ENCODE measurements around the gene SEC16B. TPM values are rescaled to one million over a fixed set of nuclear protein-coding genes. Genes with fewer than 3 reads are reported as not detected.

SEC16B gene
- total RNA-seq, 1 experiment from 2014 or later, result not detected

GRCh38 chr1:177975588-177976495 lies 6.0 kb upstream of the SEC16B start:
- H3K9me3 ChIP-seq (ENCODE audit: low read length), result no peaks in the 10 kb centered on the region
- no peaks in the 10 kb centered on the region for H3K27me3 ChIP-seq (ENCODE audit: low read length)
- no peak overlapping the region for H3K4me3 ChIP-seq (ENCODE audit: low read length)
- H3K4me2 ChIP-seq (ENCODE audit: low read depth, low read length, poor library complexity, severe bottlenecking), result no peak overlapping the region
- no peaks in the 10 kb centered on the region for H3K36me3 ChIP-seq (ENCODE audit: insufficient read depth, low read length)
- no peaks in the 10 kb centered on the region for H3K79me2 ChIP-seq (ENCODE audit: low read length)
- no peak overlapping the region for H2AFZ ChIP-seq (ENCODE audit: low read length)
- H3K9me2 ChIP-seq (replicated peaks; ENCODE audit: insufficient read depth, low read length), result no peaks in the 10 kb centered on the region
- no peaks in the 10 kb centered on the region for H4K20me1 ChIP-seq (ENCODE audit: insufficient read depth, low read depth, low read length)
- DNase-seq, result no peak
- no peak overlapping the region for H3K27ac ChIP-seq (ENCODE audit: low read length)
- no peak overlapping the region for H3K9ac ChIP-seq (ENCODE audit: low read length)
- H3K4me1 ChIP-seq (ENCODE audit: low read length), result no peaks in the 10 kb centered on the region

GRCh38 chr1:177973585-177973984 lies 3.7 kb upstream of the SEC16B start:
- H3K36me3 ChIP-seq (ENCODE audit: insufficient read depth, low read length), result no peaks in the 10 kb centered on the region
- H3K4me3 ChIP-seq (ENCODE audit: low read length), result no peak overlapping the region
- no peak overlapping the region for H3K9ac ChIP-seq (ENCODE audit: low read length)
- no peaks in the 10 kb centered on the region for H3K27me3 ChIP-seq (ENCODE audit: low read length)
- no peaks in the 10 kb centered on the region for H4K20me1 ChIP-seq (ENCODE audit: insufficient read depth, low read depth, low read length)
- H3K27ac ChIP-seq (ENCODE audit: low read length), result no peak overlapping the region
- H3K9me2 ChIP-seq (replicated peaks; ENCODE audit: insufficient read depth, low read length), result no peaks in the 10 kb centered on the region
- H3K9me3 ChIP-seq (ENCODE audit: low read length), result no peaks in the 10 kb centered on the region
- DNase-seq, result no peak
- H3K4me2 ChIP-seq (ENCODE audit: low read depth, low read length, poor library complexity, severe bottlenecking), result no peak overlapping the region
- H3K79me2 ChIP-seq (ENCODE audit: low read length), result no peaks in the 10 kb centered on the region
- H3K4me1 ChIP-seq (ENCODE audit: low read length), result no peaks in the 10 kb centered on the region
- H2AFZ ChIP-seq (ENCODE audit: low read length), result no peak overlapping the region

GRCh38 chr1:177969109-177969508 lies 749 bp downstream of the SEC16B start:
- no peak overlapping the region for H3K4me3 ChIP-seq (ENCODE audit: low read length)
- no peak for DNase-seq
- no peaks in the 10 kb centered on the region for H3K4me1 ChIP-seq (ENCODE audit: low read length)
- H3K4me2 ChIP-seq (ENCODE audit: low read depth, low read length, poor library complexity, severe bottlenecking), result no peak overlapping the region
- no peaks in the 10 kb centered on the region for H4K20me1 ChIP-seq (ENCODE audit: insufficient read depth, low read depth, low read length)
- H3K9ac ChIP-seq (ENCODE audit: low read length), result no peak overlapping the region
- H3K79me2 ChIP-seq (ENCODE audit: low read length), result no peaks in the 10 kb centered on the region
- no peak overlapping the region for H3K27ac ChIP-seq (ENCODE audit: low read length)
- H3K36me3 ChIP-seq (ENCODE audit: insufficient read depth, low read length), result no peaks in the 10 kb centered on the region
- H3K9me2 ChIP-seq (replicated peaks; ENCODE audit: insufficient read depth, low read length), result no peaks in the 10 kb centered on the region
- no peaks in the 10 kb centered on the region for H3K27me3 ChIP-seq (ENCODE audit: low read length)
- H3K9me3 ChIP-seq (ENCODE audit: low read length), result no peaks in the 10 kb centered on the region
- H2AFZ ChIP-seq (ENCODE audit: low read length), result no peak overlapping the region

DNA sequence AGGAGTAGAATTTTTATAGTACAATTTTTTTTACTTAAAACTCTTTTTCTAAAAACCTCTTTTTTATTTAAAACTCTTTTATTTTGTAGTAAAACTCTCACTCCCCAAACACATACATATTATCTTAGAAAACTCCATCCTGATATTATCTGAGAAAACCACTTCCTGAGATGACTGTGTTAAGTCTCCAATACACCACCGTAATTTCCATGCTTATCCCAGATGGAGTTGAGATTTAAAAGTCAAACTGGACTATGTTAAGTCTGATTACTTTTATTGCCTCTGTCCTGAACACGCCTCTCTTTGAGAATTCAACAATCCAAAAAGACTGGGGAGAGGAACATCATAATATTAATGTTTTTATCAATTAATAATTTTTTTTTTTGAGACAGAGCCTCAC lies 3.7 kb downstream of the SEC16B start:
- H3K79me2 ChIP-seq (ENCODE audit: low read length), result no peaks in the 10 kb centered on the region
- H3K4me1 ChIP-seq (ENCODE audit: low read length), result no peaks in the 10 kb centered on the region
- no peak overlapping the region for H3K4me3 ChIP-seq (ENCODE audit: low read length)
- no peaks in the 10 kb centered on the region for H3K9me2 ChIP-seq (replicated peaks; ENCODE audit: insufficient read depth, low read length)
- H3K27ac ChIP-seq (ENCODE audit: low read length), result no peak overlapping the region
- H2AFZ ChIP-seq (ENCODE audit: low read length), result no peak overlapping the region
- no peaks in the 10 kb centered on the region for H3K36me3 ChIP-seq (ENCODE audit: insufficient read depth, low read length)
- H3K4me2 ChIP-seq (ENCODE audit: low read depth, low read length, poor library complexity, severe bottlenecking), result no peak overlapping the region
- DNase-seq, result no peak
- H3K27me3 ChIP-seq (ENCODE audit: low read length), result no peaks in the 10 kb centered on the region; the same call in 1 of the 2 replicates
- no peaks in the 10 kb centered on the region for H3K9me3 ChIP-seq (ENCODE audit: low read length)
- no peak overlapping the region for H3K9ac ChIP-seq (ENCODE audit: low read length)
- H4K20me1 ChIP-seq (ENCODE audit: insufficient read depth, low read depth, low read length), result no peaks in the 10 kb centered on the region

- Histone ChIP-seq H3K79me2 (ENCODE audit: low read length) (no peaks in the 10 kb centered on the region), H3K9me2 (replicated peaks; ENCODE audit: insufficient read depth, low read length) (no peaks in the 10 kb centered on the region), H3K9me3 (ENCODE audit: low read length) (no peaks in the 10 kb centered on the region), H3K36me3 (ENCODE audit: insufficient read depth, low read length) (no peaks in the 10 kb centered on the region), H3K27me3 (ENCODE audit: low read length) (no peaks in the 10 kb centered on the region; the same call in 1 of the 2 replicates), H4K20me1 (ENCODE audit: insufficient read depth, low read depth, low read length) (no peaks in the 10 kb centered on the region), H3K27ac (ENCODE audit: low read length) (no peak overlapping the region), H3K9ac (ENCODE audit: low read length) (no peak overlapping the region), H3K4me3 (ENCODE audit: low read length) (no peak overlapping the region), H2AFZ (ENCODE audit: low read length) (no peak overlapping the region), H3K4me2 (ENCODE audit: low read depth, low read length, poor library complexity, severe bottlenecking) (no peak overlapping the region), H3K4me1 (ENCODE audit: low read length) (no peaks in the 10 kb centered on the region)
- no peak for DNase-seq
Measured at GRCh38 chr1:177965293-177965692, 4.6 kb downstream of the SEC16B start.

- no peaks in the 10 kb centered on the region for H3K9me3 ChIP-seq (ENCODE audit: low read length)
- H3K27me3 ChIP-seq (ENCODE audit: low read length), result no peaks in the 10 kb centered on the region; the same call in 1 of the 2 replicates
- no peaks in the 10 kb centered on the region for H3K4me1 ChIP-seq (ENCODE audit: low read length)
- H3K27ac ChIP-seq (ENCODE audit: low read length), result no peak overlapping the region
- H3K4me2 ChIP-seq (ENCODE audit: low read depth, low read length, poor library complexity, severe bottlenecking), result no peak overlapping the region
- DNase-seq, result no peak
- H3K9me2 ChIP-seq (replicated peaks; ENCODE audit: insufficient read depth, low read length), result no peaks in the 10 kb centered on the region
- H2AFZ ChIP-seq (ENCODE audit: low read length), result no peak overlapping the region
- H4K20me1 ChIP-seq (ENCODE audit: insufficient read depth, low read depth, low read length), result no peaks in the 10 kb centered on the region
- no peaks in the 10 kb centered on the region for H3K79me2 ChIP-seq (ENCODE audit: low read length)
- no peaks in the 10 kb centered on the region for H3K36me3 ChIP-seq (ENCODE audit: insufficient read depth, low read length)
- H3K4me3 ChIP-seq (ENCODE audit: low read length), result no peak overlapping the region
- H3K9ac ChIP-seq (ENCODE audit: low read length), result no peak overlapping the region
Measured at GRCh38 chr1:177964336-177964735, 5.5 kb downstream of the SEC16B start.

DNA sequence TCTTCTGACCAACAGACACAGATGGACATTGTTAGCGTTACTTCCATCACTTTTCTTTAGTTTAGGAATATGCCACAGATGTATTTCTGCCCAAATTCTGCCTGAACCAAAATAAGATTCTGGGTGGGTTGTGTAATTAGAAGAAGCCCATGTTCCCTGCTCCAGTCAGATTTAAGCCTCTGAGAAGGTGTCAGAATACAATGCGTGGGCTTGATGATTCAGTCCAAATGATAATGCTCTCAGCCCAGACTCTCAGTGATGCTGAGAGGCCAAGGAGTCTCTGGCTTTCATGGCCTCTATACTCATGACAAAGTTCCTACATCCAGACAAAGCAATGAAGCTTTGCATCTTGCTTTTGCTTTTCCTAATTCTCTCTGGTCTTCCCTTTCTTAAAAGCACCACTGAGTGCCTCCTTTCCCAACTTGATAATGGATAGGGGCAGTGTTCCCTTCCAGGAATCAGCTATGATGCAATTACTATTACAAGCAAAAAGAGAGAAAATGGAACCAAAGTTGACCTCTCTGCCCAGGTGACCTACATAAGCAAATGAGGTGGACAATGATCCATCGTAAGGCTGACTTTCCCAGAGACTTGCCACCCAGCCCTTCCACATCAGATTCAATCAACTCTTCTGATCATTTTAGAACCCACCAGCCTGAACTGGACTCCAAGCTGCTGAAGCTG lies 8.8 kb downstream of the SEC16B start:
- Histone ChIP-seq H3K4me1 (ENCODE audit: low read length) (no peaks in the 10 kb centered on the region), H4K20me1 (ENCODE audit: insufficient read depth, low read depth, low read length) (no peaks in the 10 kb centered on the region), H3K36me3 (ENCODE audit: insufficient read depth, low read length) (no peaks in the 10 kb centered on the region), H2AFZ (ENCODE audit: low read length) (no peak overlapping the region), H3K4me3 (ENCODE audit: low read length) (no peak overlapping the region), H3K27me3 (ENCODE audit: low read length) (no peaks in the 10 kb centered on the region; the same call in 1 of the 2 replicates), H3K9me2 (replicated peaks; ENCODE audit: insufficient read depth, low read length) (no peaks in the 10 kb centered on the region), H3K9ac (ENCODE audit: low read length) (no peak overlapping the region), H3K9me3 (ENCODE audit: low read length) (no peaks in the 10 kb centered on the region), H3K27ac (ENCODE audit: low read length) (no peak overlapping the region), H3K79me2 (ENCODE audit: low read length) (no peaks in the 10 kb centered on the region), H3K4me2 (ENCODE audit: low read depth, low read length, poor library complexity, severe bottlenecking) (no peak overlapping the region)
- no peak for DNase-seq

- no peaks in the 10 kb centered on the region for H3K9me3 ChIP-seq (ENCODE audit: low read length)
- H3K4me3 ChIP-seq (ENCODE audit: low read length), result no peak overlapping the region
- no peaks in the 10 kb centered on the region for H3K9me2 ChIP-seq (replicated peaks; ENCODE audit: insufficient read depth, low read length)
- H3K9ac ChIP-seq (ENCODE audit: low read length), result no peak overlapping the region
- H3K36me3 ChIP-seq (ENCODE audit: insufficient read depth, low read length), result no peaks in the 10 kb centered on the region
- DNase-seq, result peak; percentile 50
- H3K27ac ChIP-seq (ENCODE audit: low read length), result no peak overlapping the region
- H2AFZ ChIP-seq (ENCODE audit: low read length), result no peak overlapping the region
- no peaks in the 10 kb centered on the region for H4K20me1 ChIP-seq (ENCODE audit: insufficient read depth, low read depth, low read length)
- H3K4me1 ChIP-seq (ENCODE audit: low read length), result no peaks in the 10 kb centered on the region
- no peak overlapping the region for H3K4me2 ChIP-seq (ENCODE audit: low read depth, low read length, poor library complexity, severe bottlenecking)
- H3K27me3 ChIP-seq (ENCODE audit: low read length), result no peaks in the 10 kb centered on the region; the same call in 1 of the 2 replicates
- no peaks in the 10 kb centered on the region for H3K79me2 ChIP-seq (ENCODE audit: low read length)
Measured at GRCh38 chr1:177959811-177960515, 9.9 kb downstream of the SEC16B start.

All from Karpas-422 (cell line).